GM18499 (cell line): ENCODE data around the gene RTTN.
A peak's percentile ranks its signal among the peaks of the same experiment; 100 is the strongest.

ENCODE experiments used
- ATAC-seq: cut with Tn5 transposase; IDR thresholded peaks from one replicate; pipeline ENCODE4 v1.9.1; 2021; ENCODE audit warnings: moderate number of reproducible peaks; ENCODE audit not compliant: insufficient read depth, unreplicated experiment

The RTTN gene

GRCh38 chr18:70030728-70031127 lies 174.8 kb downstream of the RTTN start:
- no peak for ATAC-seq

GRCh38 chr18:70029163-70029562 lies 176.3 kb downstream of the RTTN start:
- no peak for ATAC-seq

GRCh38 chr18:70028734-70029133 lies 176.8 kb downstream of the RTTN start:
- peak; percentile 55 for ATAC-seq

- ATAC-seq: no peak
Measured at GRCh38 chr18:70028084-70028483, 177.4 kb downstream of the RTTN start.

- ATAC-seq: no peak
Measured at GRCh38 chr18:70025580-70025979, 179.9 kb downstream of the RTTN start.

- no peak for ATAC-seq
Measured at GRCh38 chr18:70024829-70025228, 180.7 kb downstream of the RTTN start.

- ATAC-seq: no peak
Measured at GRCh38 chr18:70024093-70024492, 181.4 kb downstream of the RTTN start.

- no peak for ATAC-seq
Measured at GRCh38 chr18:70022636-70023035, 182.9 kb downstream of the RTTN start.

- ATAC-seq: no peak
Measured at GRCh38 chr18:70021498-70021897, 184.0 kb downstream of the RTTN start.

GRCh38 chr18:70021043-70021442 lies 184.4 kb downstream of the RTTN start:
- ATAC-seq: no peak

- ATAC-seq: no peak
Measured at GRCh38 chr18:70019991-70020390, 185.5 kb downstream of the RTTN start.

GRCh38 chr18:70019136-70019535 lies 186.4 kb downstream of the RTTN start:
- no peak for ATAC-seq

GRCh38 chr18:70015127-70015526 lies 190.4 kb downstream of the RTTN start:
- no peak for ATAC-seq

GRCh38 chr18:70005580-70005979 lies 199.9 kb downstream of the RTTN start:
- ATAC-seq: no peak

GRCh38 chr18:70004696-70005095 lies 200.8 kb downstream of the RTTN start:
- ATAC-seq: no peak

- no peak for ATAC-seq
Measured at GRCh38 chr18:69999656-70000055, 205.8 kb downstream of the RTTN start.

- no peak for ATAC-seq
Measured at GRCh38 chr18:69998523-69998987, 206.9 kb downstream of the RTTN start.

- no peak for ATAC-seq
Measured at GRCh38 chr18:69996951-69997798, 208.3 kb downstream of the RTTN start.

- ATAC-seq: no peak
Measured at GRCh38 chr18:69996417-69996816, 209.1 kb downstream of the RTTN start.

- no peak for ATAC-seq
Measured at GRCh38 chr18:69995774-69996173, 209.7 kb downstream of the RTTN start.

GRCh38 chr18:69992776-69993175 lies 212.7 kb downstream of the RTTN start:
- ATAC-seq: no peak

GRCh38 chr18:69987870-69988269 lies 217.6 kb downstream of the RTTN start:
- ATAC-seq: no peak
